OCI-LY1 (cell line): ENCODE results near the gene CYP4F11.

Source experiments
- CTCF ChIP-seq: fragments of 200-600 bp; sonication (generic), shearing (Covaris generic); IDR thresholded peaks from 2 replicates; pipeline ENCODE4 v1.5.1; 2017; ENCODE audit warnings: mild to moderate bottlenecking, antibody characterized with exemption, low read length, moderate library complexity, mixed read lengths
- EZH2 ChIP-seq: fragments of 200-600 bp; sonication (generic), shearing (Covaris generic); IDR thresholded peaks from 2 replicates; pipeline ENCODE4 v1.8.0; 2017; ENCODE audit warnings: borderline replicate concordance, mixed run types, mild to moderate bottlenecking, antibody characterized with exemption, low read length, moderate library complexity, mixed read lengths

- TF ChIP-seq CTCF (no peak), EZH2 (no peak)
These were observed 37.1 kb downstream of the CYP4F11 start for GRCh38 chr19:15897026-15897737.
